B cell (primary cell): ENCODE measurements around the gene LRCH1.

Experiments
- CTCF ChIP-seq: fragments of 200-600 bp; IDR thresholded peaks from one replicate; pipeline ENCODE4 v1.8.0; 2022; ENCODE audit warnings: antibody characterized with exemption, mild to moderate bottlenecking
- EZH2 ChIP-seq: IDR thresholded peaks from 2 replicates; pipeline ENCODE4 v1.6.1; 2012; ENCODE audit warnings: borderline replicate concordance, low read depth, mild to moderate bottlenecking, moderate library complexity, low read length; ENCODE audit not compliant: insufficient read depth, poor library complexity, severe bottlenecking

GRCh38 chr13:46682015-46682414 lies 129.0 kb downstream of the LRCH1 start:
- no peak for TF ChIP-seq CTCF
- TF ChIP-seq EZH2: no peak
